ENCODE measurements around the gene OSBPL9.
"Not testable (repeated sequence)": the region's sequence is repeated elsewhere in the genome, so short reads cannot be mapped to it uniquely, and the experiment has no call there.

Gene OSBPL9

GRCh38 chr1:51638350-51638749 is 21.5 kb downstream of the OSBPL9 start:
- DNase-seq, result no peak

- DNase-seq, result no peak
Observed at GRCh38 chr1:51639694-51640093, 22.8 kb downstream of the OSBPL9 start.

- no peak for DNase-seq
Observed at GRCh38 chr1:51641096-51641495, 24.2 kb downstream of the OSBPL9 start.

GRCh38 chr1:51642739-51643142 is 25.8 kb downstream of the OSBPL9 start:
- DNase-seq, result no peak

- DNase-seq, result no peak
Observed at GRCh38 chr1:51643362-51643761, 26.5 kb downstream of the OSBPL9 start.

- no peak for DNase-seq
Observed at GRCh38 chr1:51644020-51644419, 27.1 kb downstream of the OSBPL9 start.

GRCh38 chr1:51644533-51645197 is 27.8 kb downstream of the OSBPL9 start:
- no peak for DNase-seq

GRCh38 chr1:51646592-51646991 is 29.7 kb downstream of the OSBPL9 start:
- not testable (repeated sequence) for DNase-seq

- no peak for DNase-seq
Observed at GRCh38 chr1:51648180-51649109, 31.6 kb downstream of the OSBPL9 start.

GRCh38 chr1:51649593-51650091 is 32.8 kb downstream of the OSBPL9 start:
- DNase-seq, result no peak

GRCh38 chr1:51650198-51650597 is 33.3 kb downstream of the OSBPL9 start:
- DNase-seq, result no peak

- DNase-seq, result no peak
Observed at GRCh38 chr1:51651552-51651942, 34.7 kb downstream of the OSBPL9 start.

GRCh38 chr1:51652599-51652998 is 35.7 kb downstream of the OSBPL9 start:
- no peak for DNase-seq

GRCh38 chr1:51653127-51653526 is 36.2 kb downstream of the OSBPL9 start:
- no peak for DNase-seq

- DNase-seq, result no peak
Observed at GRCh38 chr1:51654000-51654399, 37.1 kb downstream of the OSBPL9 start.

GRCh38 chr1:51656374-51656773 is 39.5 kb downstream of the OSBPL9 start:
- DNase-seq, result no peak

- no peak for DNase-seq
Observed at GRCh38 chr1:51660580-51660979, 43.7 kb downstream of the OSBPL9 start.

- no peak for DNase-seq
Observed at GRCh38 chr1:51661081-51661518, 44.2 kb downstream of the OSBPL9 start.

- DNase-seq, result no peak
Observed at GRCh38 chr1:51663105-51663504, 46.2 kb downstream of the OSBPL9 start.

- no peak for DNase-seq
Observed at GRCh38 chr1:51663721-51664120, 46.8 kb downstream of the OSBPL9 start.

GRCh38 chr1:51664421-51665240 is 47.7 kb downstream of the OSBPL9 start:
- no peak for DNase-seq

- DNase-seq, result no peak
Observed at GRCh38 chr1:51666478-51666877, 49.6 kb downstream of the OSBPL9 start.

- DNase-seq, result no peak
Observed at GRCh38 chr1:51667561-51667960, 50.7 kb downstream of the OSBPL9 start.
